HG03039 (cell line): ENCODE data around the gene NKX1-1.

ENCODE experiments used
- ATAC-seq: cut with Tn5 transposase; IDR thresholded peaks from one replicate; pipeline ENCODE4 v1.9.1; 2021; ENCODE audit warnings: mild to moderate bottlenecking, moderate library complexity; ENCODE audit not compliant: unreplicated experiment

NKX1-1 gene

GRCh38 chr4:1362046-1362445, 44.2 kb downstream of the NKX1-1 start:
- no peak for ATAC-seq

- no peak for ATAC-seq
Measured at GRCh38 chr4:1361431-1361830, 44.8 kb downstream of the NKX1-1 start.

GRCh38 chr4:1360423-1361283, 45.6 kb downstream of the NKX1-1 start:
- no peak for ATAC-seq

- no peak for ATAC-seq
Measured at GRCh38 chr4:1359976-1360375, 46.3 kb downstream of the NKX1-1 start.

- no peak for ATAC-seq
Measured at GRCh38 chr4:1359144-1359501, 47.1 kb downstream of the NKX1-1 start.

- ATAC-seq: no peak
Measured at GRCh38 chr4:1358421-1359143, 47.7 kb downstream of the NKX1-1 start.

- no peak for ATAC-seq
Measured at GRCh38 chr4:1357356-1358248, 48.6 kb downstream of the NKX1-1 start.

- no peak for ATAC-seq
Measured at GRCh38 chr4:1356181-1356998, 49.9 kb downstream of the NKX1-1 start.

- no peak for ATAC-seq
Measured at GRCh38 chr4:1355378-1355777, 50.9 kb downstream of the NKX1-1 start.

- ATAC-seq: no peak
Measured at GRCh38 chr4:1354983-1355275, 51.3 kb downstream of the NKX1-1 start.

- no peak for ATAC-seq
Measured at GRCh38 chr4:1354136-1354982, 51.9 kb downstream of the NKX1-1 start.

GRCh38 chr4:1353186-1354055, 52.8 kb downstream of the NKX1-1 start:
- no peak for ATAC-seq
